ENCODE measurements around the gene CCDC63.

CCDC63 gene

DNA sequence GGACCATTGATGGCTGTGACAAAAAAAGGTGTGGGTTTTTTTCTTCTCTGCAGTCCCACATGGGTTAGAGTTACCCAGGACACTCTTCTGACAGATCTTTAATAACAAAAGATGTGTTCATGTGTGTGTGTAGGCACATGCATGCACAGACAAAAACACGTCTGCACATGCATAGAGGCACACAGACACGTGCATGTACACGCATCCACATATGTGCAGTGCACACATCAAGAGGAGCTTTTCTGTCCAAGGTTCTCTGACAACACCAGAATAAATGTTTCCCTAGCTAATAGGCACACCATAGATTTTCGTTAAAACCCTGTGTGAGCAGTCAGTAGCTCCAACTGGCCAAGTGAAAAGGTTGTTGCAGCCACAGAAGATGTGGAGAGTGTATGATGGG, 76.4 kb downstream of the CCDC63 start:
- no peak overlapping the region for H3K4me3 ChIP-seq (replicated peaks; ENCODE audit: low read depth, low read length)
- no peak for DNase-seq (ENCODE audit: low read depth)
- TF ChIP-seq, protein P1, sequence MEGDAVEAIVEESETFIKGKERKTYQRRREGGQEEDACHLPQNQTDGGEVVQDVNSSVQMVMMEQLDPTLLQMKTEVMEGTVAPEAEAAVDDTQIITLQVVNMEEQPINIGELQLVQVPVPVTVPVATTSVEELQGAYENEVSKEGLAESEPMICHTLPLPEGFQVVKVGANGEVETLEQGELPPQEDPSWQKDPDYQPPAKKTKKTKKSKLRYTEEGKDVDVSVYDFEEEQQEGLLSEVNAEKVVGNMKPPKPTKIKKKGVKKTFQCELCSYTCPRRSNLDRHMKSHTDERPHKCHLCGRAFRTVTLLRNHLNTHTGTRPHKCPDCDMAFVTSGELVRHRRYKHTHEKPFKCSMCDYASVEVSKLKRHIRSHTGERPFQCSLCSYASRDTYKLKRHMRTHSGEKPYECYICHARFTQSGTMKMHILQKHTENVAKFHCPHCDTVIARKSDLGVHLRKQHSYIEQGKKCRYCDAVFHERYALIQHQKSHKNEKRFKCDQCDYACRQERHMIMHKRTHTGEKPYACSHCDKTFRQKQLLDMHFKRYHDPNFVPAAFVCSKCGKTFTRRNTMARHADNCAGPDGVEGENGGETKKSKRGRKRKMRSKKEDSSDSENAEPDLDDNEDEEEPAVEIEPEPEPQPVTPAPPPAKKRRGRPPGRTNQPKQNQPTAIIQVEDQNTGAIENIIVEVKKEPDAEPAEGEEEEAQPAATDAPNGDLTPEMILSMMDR (IDR thresholded peaks at IDR 0.05; ENCODE audit: low read length, missing control alignments): no peak

DNA sequence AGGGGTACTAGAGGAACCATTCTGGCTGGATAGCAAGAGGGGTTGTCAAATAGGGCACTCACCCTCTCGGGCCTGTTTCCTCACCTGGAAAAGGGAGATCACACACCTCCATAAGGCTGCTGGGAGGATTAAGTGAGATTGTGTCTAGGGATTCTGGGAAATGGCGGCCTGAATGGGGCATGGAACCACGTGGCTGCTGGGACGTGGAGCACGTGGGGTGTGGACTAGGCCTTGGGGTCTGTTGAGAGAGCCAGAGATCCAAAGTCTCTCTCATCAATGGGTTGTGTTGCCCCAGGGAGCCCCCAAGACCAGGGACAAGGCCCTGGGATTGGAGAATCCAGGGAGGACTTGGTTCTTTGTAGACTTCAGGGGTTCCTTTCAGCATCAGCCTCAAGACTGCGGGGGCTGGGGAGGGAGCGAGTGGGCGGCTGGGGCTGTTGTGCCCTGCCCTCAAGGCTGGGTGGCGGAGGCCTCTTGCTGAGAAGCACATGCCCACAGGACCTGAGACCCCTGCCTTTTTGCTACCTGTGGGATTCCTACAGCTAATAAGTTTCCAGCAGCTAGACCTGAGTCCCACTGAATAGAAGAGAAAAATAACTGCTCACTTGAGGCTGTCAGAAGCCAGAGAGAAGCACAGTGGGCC, 77.0 kb downstream of the CCDC63 start:
- no peak for DNase-seq (ENCODE audit: low read depth)
- TF ChIP-seq, protein P1 (IDR thresholded peaks at IDR 0.05; ENCODE audit: low read length, missing control alignments): no peak
- no peak overlapping the region for H3K4me3 ChIP-seq (replicated peaks; ENCODE audit: low read depth, low read length)

DNA sequence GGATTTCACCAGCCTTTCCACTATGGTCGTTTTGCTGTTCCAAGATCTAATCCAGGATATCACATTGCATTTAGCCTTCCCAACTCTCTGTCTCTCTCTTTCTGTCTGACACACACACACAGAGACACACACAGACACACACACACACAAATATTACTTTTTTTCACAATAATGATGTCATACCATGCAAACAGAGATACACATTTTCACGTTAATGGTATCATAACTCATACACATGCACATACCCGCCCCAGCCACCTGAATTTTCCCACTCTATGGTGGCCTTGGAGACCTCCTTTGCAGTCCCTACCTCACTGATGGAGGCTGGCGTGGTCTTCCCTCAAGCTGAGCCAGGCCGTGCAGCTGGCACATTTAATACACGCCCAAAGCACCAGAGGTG, 80.8 kb downstream of the CCDC63 start:
- H3K4me3 ChIP-seq (replicated peaks; ENCODE audit: low read depth, low read length): no peak overlapping the region
- TF ChIP-seq, protein P1 (IDR thresholded peaks at IDR 0.05; ENCODE audit: low read length, missing control alignments): no peak
- DNase-seq (ENCODE audit: low read depth): no peak

DNA sequence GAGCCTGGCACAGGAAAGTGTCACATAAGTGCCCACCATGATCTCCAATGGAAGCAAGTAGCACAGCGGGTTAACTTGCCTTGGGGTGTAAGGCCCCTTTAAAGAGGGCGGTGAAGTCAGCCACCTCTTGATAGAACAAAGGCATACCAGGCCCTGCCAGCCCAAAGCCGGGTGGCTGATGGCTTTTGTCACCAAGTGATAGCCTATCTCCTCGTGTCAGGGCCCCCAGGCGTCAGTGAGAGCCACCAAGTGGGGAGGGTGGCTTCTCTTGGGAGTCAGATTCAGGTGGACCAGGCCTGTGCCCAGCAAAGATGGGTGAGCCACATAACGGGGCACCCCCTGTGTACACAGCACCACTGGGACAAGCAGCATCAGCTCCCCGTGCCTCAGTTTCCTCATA, 81.9 kb downstream of the CCDC63 start:
- TF ChIP-seq, protein P1 (IDR thresholded peaks at IDR 0.05; ENCODE audit: low read length, missing control alignments): no peak
- no peak overlapping the region for H3K4me3 ChIP-seq (replicated peaks; ENCODE audit: low read depth, low read length)
- no peak for DNase-seq (ENCODE audit: low read depth)

DNA sequence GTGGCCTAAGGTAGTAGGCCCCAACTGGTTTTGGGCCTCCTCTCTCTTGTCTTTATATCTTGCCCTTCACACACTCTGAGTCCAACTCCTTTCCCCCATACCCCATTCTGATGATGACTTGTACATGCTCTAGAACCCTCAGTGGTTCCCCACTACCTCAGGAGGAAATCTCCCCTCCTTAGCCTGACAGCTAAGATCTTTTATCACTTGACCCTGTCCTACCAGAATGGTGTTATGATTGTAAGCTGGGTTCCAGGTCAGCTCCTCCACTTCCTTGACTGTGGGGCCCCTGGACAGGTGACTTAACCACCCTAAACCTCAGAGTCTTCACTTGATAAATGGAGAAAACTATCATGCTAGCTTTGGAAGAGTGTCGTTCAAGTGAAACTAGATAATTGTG, 83.0 kb downstream of the CCDC63 start:
- TF ChIP-seq, protein P1 (IDR thresholded peaks at IDR 0.05; ENCODE audit: low read length, missing control alignments): no peak

DNA sequence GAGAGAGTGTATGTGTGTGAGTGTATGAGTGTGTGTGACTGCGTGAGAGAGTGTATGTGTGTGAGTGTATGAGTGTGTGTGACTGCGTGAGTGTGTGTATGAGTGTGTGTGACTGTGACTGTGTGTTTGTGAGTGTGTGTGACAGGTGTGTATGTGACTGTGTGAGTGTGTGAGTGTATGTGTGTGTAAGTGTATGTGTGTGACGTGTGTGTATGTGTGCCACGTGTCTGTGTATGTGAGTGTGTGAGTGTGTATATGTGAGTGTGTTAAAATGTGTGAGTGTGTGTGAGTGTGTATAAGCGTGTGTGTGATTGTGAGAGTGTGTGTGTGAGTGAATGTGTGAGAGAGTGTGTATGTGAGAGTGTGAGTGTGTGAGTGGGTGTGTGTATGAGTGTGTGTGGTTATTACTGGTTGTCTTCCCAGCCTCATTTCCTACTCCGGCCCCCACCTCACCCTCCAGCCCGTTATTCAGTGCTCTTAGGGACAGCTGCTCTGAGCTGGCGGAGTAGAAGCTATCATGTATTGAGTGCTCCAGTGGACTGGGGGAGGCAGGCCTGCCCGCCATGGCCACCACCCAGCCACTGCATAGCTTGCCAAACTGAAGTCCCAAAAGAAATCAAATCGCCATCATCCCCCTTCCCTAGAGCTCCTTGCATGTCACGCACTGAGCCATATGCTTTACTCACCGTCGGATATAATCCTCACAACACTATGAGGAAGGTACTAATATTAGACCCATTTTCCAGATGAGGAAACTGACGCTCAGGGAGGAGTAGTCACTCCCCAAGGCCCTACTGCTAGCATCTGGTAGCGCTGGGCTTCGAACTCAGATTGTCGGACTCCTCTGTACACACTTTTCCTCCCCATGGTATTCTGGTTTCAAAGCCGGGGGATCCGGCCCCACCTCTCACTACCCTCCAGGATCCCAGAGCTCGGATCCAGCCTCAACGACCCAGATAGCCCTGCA, 83.8 kb downstream of the CCDC63 start:
- no peak overlapping the region for H3K4me3 ChIP-seq (replicated peaks; ENCODE audit: low read depth, low read length)
- TF ChIP-seq, protein P1 (IDR thresholded peaks at IDR 0.05; ENCODE audit: low read length, missing control alignments): no peak
- DNase-seq (ENCODE audit: low read depth): no peak

More for the DNA sequence above, 83.0 kb downstream of the CCDC63 start:
- no peak overlapping the region for H3K4me3 ChIP-seq (replicated peaks; ENCODE audit: low read depth, low read length)
- no peak for DNase-seq (ENCODE audit: low read depth)
